ENCODE results near the gene ELF5.

DNA sequence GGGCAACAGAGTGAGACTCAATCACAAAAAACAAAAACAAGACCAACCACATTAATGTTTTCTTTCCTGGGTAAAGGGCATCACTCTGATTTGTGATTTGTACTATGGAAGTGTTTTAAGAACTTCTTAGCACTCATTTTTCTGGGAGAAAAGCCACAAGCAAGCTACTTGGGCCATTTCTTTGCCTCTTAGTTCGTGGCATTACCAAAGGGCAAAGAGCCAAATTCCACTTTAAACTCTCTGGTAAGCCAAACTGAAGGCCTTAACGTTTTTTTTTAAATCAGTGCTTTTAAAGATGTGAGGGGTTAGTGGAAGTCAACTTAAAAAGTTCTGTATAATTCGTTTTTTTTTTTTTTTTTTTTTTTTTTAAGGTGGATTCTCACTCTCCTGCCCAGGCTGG is 37.9 kb downstream of the ELF5 start:
- TF ChIP-seq, protein P1, sequence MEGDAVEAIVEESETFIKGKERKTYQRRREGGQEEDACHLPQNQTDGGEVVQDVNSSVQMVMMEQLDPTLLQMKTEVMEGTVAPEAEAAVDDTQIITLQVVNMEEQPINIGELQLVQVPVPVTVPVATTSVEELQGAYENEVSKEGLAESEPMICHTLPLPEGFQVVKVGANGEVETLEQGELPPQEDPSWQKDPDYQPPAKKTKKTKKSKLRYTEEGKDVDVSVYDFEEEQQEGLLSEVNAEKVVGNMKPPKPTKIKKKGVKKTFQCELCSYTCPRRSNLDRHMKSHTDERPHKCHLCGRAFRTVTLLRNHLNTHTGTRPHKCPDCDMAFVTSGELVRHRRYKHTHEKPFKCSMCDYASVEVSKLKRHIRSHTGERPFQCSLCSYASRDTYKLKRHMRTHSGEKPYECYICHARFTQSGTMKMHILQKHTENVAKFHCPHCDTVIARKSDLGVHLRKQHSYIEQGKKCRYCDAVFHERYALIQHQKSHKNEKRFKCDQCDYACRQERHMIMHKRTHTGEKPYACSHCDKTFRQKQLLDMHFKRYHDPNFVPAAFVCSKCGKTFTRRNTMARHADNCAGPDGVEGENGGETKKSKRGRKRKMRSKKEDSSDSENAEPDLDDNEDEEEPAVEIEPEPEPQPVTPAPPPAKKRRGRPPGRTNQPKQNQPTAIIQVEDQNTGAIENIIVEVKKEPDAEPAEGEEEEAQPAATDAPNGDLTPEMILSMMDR (IDR thresholded peaks at IDR 0.05), result no peak
- no peak for TF ChIP-seq POLR2A (IDR thresholded peaks at IDR 0.05)
